ENCODE results near the gene CHN2.

The CHN2 gene

GRCh38 chr7:29328045-29328444, 133.5 kb downstream of the CHN2 start:
- ATAC-seq (no peak), DNase-seq (ENCODE audit: low spot score in 2 of 2) (no peak)
- H3K4me1 Mint-ChIP-seq = no peaks in the 10 kb centered on the region
- H3K27ac Mint-ChIP-seq = no peak overlapping the region
- peaks cover 2% of the 10 kb centered on the region for H3K9me3 Mint-ChIP-seq
- no peak overlapping the region for H3K4me3 Mint-ChIP-seq
- H3K36me3 Mint-ChIP-seq = no peaks in the 10 kb centered on the region

- ATAC-seq (no peak), DNase-seq (ENCODE audit: low spot score in 2 of 2) (no peak)
- no peak overlapping the region for H3K27ac Mint-ChIP-seq
- no peak overlapping the region for H3K4me3 Mint-ChIP-seq
- no peaks in the 10 kb centered on the region for H3K36me3 Mint-ChIP-seq
- peaks cover 2% of the 10 kb centered on the region for H3K9me3 Mint-ChIP-seq
- H3K4me1 Mint-ChIP-seq = no peaks in the 10 kb centered on the region
Observed at GRCh38 chr7:29328811-29329210, 134.2 kb downstream of the CHN2 start.

GRCh38 chr7:29329686-29330085, 135.1 kb downstream of the CHN2 start:
- Mint-ChIP-seq H3K9me3 (peaks cover 2% of the 10 kb centered on the region), H3K27ac (no peak overlapping the region), H3K4me3 (no peak overlapping the region), H3K36me3 (no peaks in the 10 kb centered on the region), H3K4me1 (no peaks in the 10 kb centered on the region)
- no peak for ATAC-seq
- DNase-seq (ENCODE audit: low spot score in 2 of 2) = no peak

GRCh38 chr7:29330136-29330535, 135.6 kb downstream of the CHN2 start:
- Mint-ChIP-seq H3K4me1 (no peaks in the 10 kb centered on the region), H3K27ac (no peak overlapping the region), H3K36me3 (no peaks in the 10 kb centered on the region), H3K4me3 (no peak overlapping the region), H3K9me3 (peaks cover 2% of the 10 kb centered on the region)
- ATAC-seq = no peak
- no peak for DNase-seq (ENCODE audit: low spot score in 2 of 2)

- no peak overlapping the region for H3K27ac Mint-ChIP-seq
- no peak overlapping the region for H3K4me3 Mint-ChIP-seq
- DNase-seq (ENCODE audit: low spot score in 2 of 2) = no peak
- peaks cover 2% of the 10 kb centered on the region for H3K9me3 Mint-ChIP-seq
- H3K4me1 Mint-ChIP-seq = no peaks in the 10 kb centered on the region
- H3K36me3 Mint-ChIP-seq = no peaks in the 10 kb centered on the region
- ATAC-seq = no peak
Observed at GRCh38 chr7:29331163-29331562, 136.6 kb downstream of the CHN2 start.

- no peak for ATAC-seq
- no peaks in the 10 kb centered on the region for H3K36me3 Mint-ChIP-seq
- no peak overlapping the region for H3K27ac Mint-ChIP-seq
- no peak overlapping the region for H3K4me3 Mint-ChIP-seq
- H3K9me3 Mint-ChIP-seq = peaks cover 2% of the 10 kb centered on the region
- no peak for DNase-seq (ENCODE audit: low spot score in 2 of 2)
- H3K4me1 Mint-ChIP-seq = peaks cover 8% of the 10 kb centered on the region
Observed at GRCh38 chr7:29332042-29332811, 137.7 kb downstream of the CHN2 start.

- H3K4me3 Mint-ChIP-seq = no peak overlapping the region
- H3K9me3 Mint-ChIP-seq = peaks cover 2% of the 10 kb centered on the region
- H3K4me1 Mint-ChIP-seq = peaks cover 14% of the 10 kb centered on the region
- DNase-seq (ENCODE audit: low spot score in 2 of 2) (no peak), ATAC-seq (no peak)
- no peaks in the 10 kb centered on the region for H3K36me3 Mint-ChIP-seq
- no peak overlapping the region for H3K27ac Mint-ChIP-seq
Observed at GRCh38 chr7:29332875-29333855, 138.6 kb downstream of the CHN2 start.

- no peaks in the 10 kb centered on the region for H3K36me3 Mint-ChIP-seq
- no peak for ATAC-seq
- no peak overlapping the region for H3K4me3 Mint-ChIP-seq
- H3K4me1 Mint-ChIP-seq = peaks cover 14% of the 10 kb centered on the region
- no peak for DNase-seq (ENCODE audit: low spot score in 2 of 2)
- no peak overlapping the region for H3K27ac Mint-ChIP-seq
- H3K9me3 Mint-ChIP-seq = peaks cover 1% of the 10 kb centered on the region
Observed at GRCh38 chr7:29335188-29336083, 140.9 kb downstream of the CHN2 start.

- peak overlapping the region; percentile 24 for H3K4me3 Mint-ChIP-seq
- H3K4me1 Mint-ChIP-seq = peaks cover 14% of the 10 kb centered on the region
- ATAC-seq (peak; percentile 81), DNase-seq (ENCODE audit: low spot score in 2 of 2) (peak in 1 of 2 donors; percentile 53)
- H3K27ac Mint-ChIP-seq = no peak overlapping the region
- no peaks in the 10 kb centered on the region for H3K9me3 Mint-ChIP-seq
- H3K36me3 Mint-ChIP-seq = no peaks in the 10 kb centered on the region
Observed at GRCh38 chr7:29337546-29338116, 143.1 kb downstream of the CHN2 start.

- DNase-seq (ENCODE audit: low spot score in 2 of 2) (no peak), ATAC-seq (no peak)
- Mint-ChIP-seq H3K27ac (no peak overlapping the region), H3K4me1 (peaks cover 14% of the 10 kb centered on the region), H3K4me3 (no peak overlapping the region), H3K36me3 (no peaks in the 10 kb centered on the region), H3K9me3 (no peaks in the 10 kb centered on the region)
Observed at GRCh38 chr7:29340696-29341095, 146.1 kb downstream of the CHN2 start.

GRCh38 chr7:29341156-29341555, 146.6 kb downstream of the CHN2 start:
- Mint-ChIP-seq H3K27ac (no peak overlapping the region), H3K36me3 (no peaks in the 10 kb centered on the region), H3K9me3 (no peaks in the 10 kb centered on the region), H3K4me3 (no peak overlapping the region), H3K4me1 (peaks cover 14% of the 10 kb centered on the region)
- DNase-seq (ENCODE audit: low spot score in 2 of 2) (no peak), ATAC-seq (no peak)

- no peak for DNase-seq (ENCODE audit: low spot score in 2 of 2)
- Mint-ChIP-seq H3K36me3 (no peaks in the 10 kb centered on the region), H3K4me1 (peaks cover 2% of the 10 kb centered on the region), H3K9me3 (no peaks in the 10 kb centered on the region), H3K27ac (no peak overlapping the region), H3K4me3 (no peak overlapping the region)
- no peak for ATAC-seq
Observed at GRCh38 chr7:29342761-29343160, 148.2 kb downstream of the CHN2 start.

GRCh38 chr7:29343399-29343798, 148.8 kb downstream of the CHN2 start:
- Mint-ChIP-seq H3K36me3 (no peaks in the 10 kb centered on the region), H3K27ac (no peak overlapping the region), H3K4me1 (no peaks in the 10 kb centered on the region), H3K9me3 (no peaks in the 10 kb centered on the region), H3K4me3 (no peak overlapping the region)
- no peak for ATAC-seq
- no peak for DNase-seq (ENCODE audit: low spot score in 2 of 2)

GRCh38 chr7:29344334-29344978, 149.9 kb downstream of the CHN2 start:
- no peaks in the 10 kb centered on the region for H3K9me3 Mint-ChIP-seq
- no peak overlapping the region for H3K4me3 Mint-ChIP-seq
- no peaks in the 10 kb centered on the region for H3K4me1 Mint-ChIP-seq
- DNase-seq (ENCODE audit: low spot score in 2 of 2) (no peak), ATAC-seq (no peak)
- H3K36me3 Mint-ChIP-seq = no peaks in the 10 kb centered on the region
- no peak overlapping the region for H3K27ac Mint-ChIP-seq
